ENCODE measurements around the gene CCDC117.

CCDC117 gene

GRCh38 chr22:28830441-28830840 is 57.9 kb downstream of the CCDC117 start:
- DNase-seq, result no peak
- no peak overlapping the region for H3K4me3 Mint-ChIP-seq
- H3K9me3 Mint-ChIP-seq, result no peaks in the 10 kb centered on the region
- H3K27ac Mint-ChIP-seq, result no peak overlapping the region
- H3K4me1 Mint-ChIP-seq, result peaks cover 24% of the 10 kb centered on the region
- peaks cover 10% of the 10 kb centered on the region for H3K36me3 Mint-ChIP-seq (ENCODE audit: low read depth)
- peaks cover 17% of the 10 kb centered on the region for H3K27me3 Mint-ChIP-seq (ENCODE audit: low read depth, poor library complexity)
- TF ChIP-seq, protein P1, sequence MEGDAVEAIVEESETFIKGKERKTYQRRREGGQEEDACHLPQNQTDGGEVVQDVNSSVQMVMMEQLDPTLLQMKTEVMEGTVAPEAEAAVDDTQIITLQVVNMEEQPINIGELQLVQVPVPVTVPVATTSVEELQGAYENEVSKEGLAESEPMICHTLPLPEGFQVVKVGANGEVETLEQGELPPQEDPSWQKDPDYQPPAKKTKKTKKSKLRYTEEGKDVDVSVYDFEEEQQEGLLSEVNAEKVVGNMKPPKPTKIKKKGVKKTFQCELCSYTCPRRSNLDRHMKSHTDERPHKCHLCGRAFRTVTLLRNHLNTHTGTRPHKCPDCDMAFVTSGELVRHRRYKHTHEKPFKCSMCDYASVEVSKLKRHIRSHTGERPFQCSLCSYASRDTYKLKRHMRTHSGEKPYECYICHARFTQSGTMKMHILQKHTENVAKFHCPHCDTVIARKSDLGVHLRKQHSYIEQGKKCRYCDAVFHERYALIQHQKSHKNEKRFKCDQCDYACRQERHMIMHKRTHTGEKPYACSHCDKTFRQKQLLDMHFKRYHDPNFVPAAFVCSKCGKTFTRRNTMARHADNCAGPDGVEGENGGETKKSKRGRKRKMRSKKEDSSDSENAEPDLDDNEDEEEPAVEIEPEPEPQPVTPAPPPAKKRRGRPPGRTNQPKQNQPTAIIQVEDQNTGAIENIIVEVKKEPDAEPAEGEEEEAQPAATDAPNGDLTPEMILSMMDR (IDR thresholded peaks at IDR 0.05), result no peak

- peaks cover 17% of the 10 kb centered on the region for H3K27me3 Mint-ChIP-seq (ENCODE audit: low read depth, poor library complexity)
- peaks cover 5% of the 10 kb centered on the region for H3K36me3 Mint-ChIP-seq (ENCODE audit: low read depth)
- peak overlapping the region; percentile 93 for H3K27ac Mint-ChIP-seq
- no peak overlapping the region for H3K4me3 Mint-ChIP-seq
- H3K4me1 Mint-ChIP-seq, result peaks cover 24% of the 10 kb centered on the region
- DNase-seq, result no peak
- TF ChIP-seq, protein P1 (IDR thresholded peaks at IDR 0.05), result no peak
- H3K9me3 Mint-ChIP-seq, result no peaks in the 10 kb centered on the region
These were observed 58.9 kb downstream of the CCDC117 start for GRCh38 chr22:28831140-28832072.

- H3K27me3 Mint-ChIP-seq (ENCODE audit: low read depth, poor library complexity), result peaks cover 11% of the 10 kb centered on the region
- H3K36me3 Mint-ChIP-seq (ENCODE audit: low read depth), result peaks cover 4% of the 10 kb centered on the region
- H3K27ac Mint-ChIP-seq, result no peak overlapping the region
- TF ChIP-seq, protein P1 (IDR thresholded peaks at IDR 0.05), result no peak
- peaks cover 24% of the 10 kb centered on the region for H3K4me1 Mint-ChIP-seq
- no peaks in the 10 kb centered on the region for H3K9me3 Mint-ChIP-seq
- H3K4me3 Mint-ChIP-seq, result no peak overlapping the region
- DNase-seq, result no peak
These were observed 60.2 kb downstream of the CCDC117 start for GRCh38 chr22:28832731-28833130.

GRCh38 chr22:28833276-28833923 is 60.9 kb downstream of the CCDC117 start:
- Mint-ChIP-seq H3K27me3 (ENCODE audit: low read depth, poor library complexity) (peaks cover 11% of the 10 kb centered on the region), H3K27ac (no peak overlapping the region), H3K4me1 (peaks cover 24% of the 10 kb centered on the region), H3K9me3 (no peaks in the 10 kb centered on the region), H3K36me3 (ENCODE audit: low read depth) (no peaks in the 10 kb centered on the region), H3K4me3 (no peak overlapping the region)
- TF ChIP-seq, protein P1 (IDR thresholded peaks at IDR 0.05), result no peak
- DNase-seq, result no peak

GRCh38 chr22:28835630-28836189 is 63.2 kb downstream of the CCDC117 start:
- peaks cover 11% of the 10 kb centered on the region for H3K27me3 Mint-ChIP-seq (ENCODE audit: low read depth, poor library complexity)
- H3K4me1 Mint-ChIP-seq, result peaks cover 20% of the 10 kb centered on the region
- H3K36me3 Mint-ChIP-seq (ENCODE audit: low read depth), result no peaks in the 10 kb centered on the region
- no peak for DNase-seq
- no peak overlapping the region for H3K27ac Mint-ChIP-seq
- TF ChIP-seq, protein P1 (IDR thresholded peaks at IDR 0.05), result no peak
- H3K9me3 Mint-ChIP-seq, result no peaks in the 10 kb centered on the region
- no peak overlapping the region for H3K4me3 Mint-ChIP-seq

Measured in nephron progenitor cell (in vitro differentiated cells).